Glutamatergic neuron (in vitro differentiated cells): ENCODE measurements around the gene SULT1C4. TPM values are rescaled to one million over a fixed set of nuclear protein-coding genes. Genes with fewer than 3 reads are reported as not detected.

ENCODE experiments used
- DNase-seq: peaks from one replicate; pipeline ENCODE4 v3.0.0; 2022
- H3K27ac Mint-ChIP-seq: one replicate; pipeline ENCODE4 v1.8.0; 2020; ENCODE audit warnings: mild to moderate bottlenecking, mixed read lengths, inconsistent platforms; ENCODE audit not compliant: unreplicated experiment
- H3K27me3 Mint-ChIP-seq: one replicate; pipeline ENCODE4 v1.8.0; 2020; ENCODE audit warnings: mild to moderate bottlenecking, moderate library complexity, mixed read lengths, inconsistent platforms; ENCODE audit not compliant: unreplicated experiment
- H3K36me3 Mint-ChIP-seq: one replicate; pipeline ENCODE4 v1.8.0; 2020; ENCODE audit warnings: mild to moderate bottlenecking, mixed read lengths, inconsistent platforms; ENCODE audit not compliant: unreplicated experiment
- H3K4me1 Mint-ChIP-seq: one replicate; pipeline ENCODE4 v1.8.0; 2020; ENCODE audit warnings: mild to moderate bottlenecking, low read depth, mixed read lengths, inconsistent platforms; ENCODE audit not compliant: unreplicated experiment
- H3K4me3 Mint-ChIP-seq: one replicate; pipeline ENCODE4 v1.8.0; 2020; ENCODE audit warnings: mild to moderate bottlenecking, mixed read lengths, inconsistent platforms; ENCODE audit not compliant: unreplicated experiment
- H3K9me3 Mint-ChIP-seq: one replicate; pipeline ENCODE4 v1.8.0; 2020; ENCODE audit warnings: mild to moderate bottlenecking, moderate library complexity, mixed read lengths, inconsistent platforms; ENCODE audit not compliant: unreplicated experiment
- CTCF ChIP-seq: fragments of 200-600 bp; sonication (generic); IDR thresholded peaks from one replicate; pipeline ENCODE4 v1.5.0; 2021; ENCODE audit not compliant: partially characterized antibody, unreplicated experiment
- total RNA-seq: library from RNA; stranded (reverse); fragmentation: NEBNext Ultra II Directional; extraction: Animal tissue kit (Norgen Biotek cat#: 25700); gene quantifications from one replicate; pipeline ENCODE4 v1.2.1, GENCODE V29; 2021; ENCODE audit not compliant: unreplicated experiment

SULT1C4 gene
- total RNA-seq, 1 donor from 2014 or later: 1.6 TPM

GRCh38 chr2:108412995-108413710 is 35.4 kb downstream of the SULT1C4 start:
- Mint-ChIP-seq H3K27ac (no peak overlapping the region), H3K27me3 (no peaks in the 10 kb centered on the region), H3K9me3 (no peaks in the 10 kb centered on the region), H3K36me3 (no peaks in the 10 kb centered on the region), H3K4me3 (no peak overlapping the region), H3K4me1 (no peaks in the 10 kb centered on the region)
- TF ChIP-seq CTCF: no peak
- no peak for DNase-seq

- no peak overlapping the region for H3K27ac Mint-ChIP-seq
- H3K36me3 Mint-ChIP-seq: no peaks in the 10 kb centered on the region
Measured at GRCh38 chr2:108413711-108414095, 35.9 kb downstream of the SULT1C4 start.

GRCh38 chr2:108414256-108414876 is 36.6 kb downstream of the SULT1C4 start:
- no peaks in the 10 kb centered on the region for H3K9me3 Mint-ChIP-seq
- no peaks in the 10 kb centered on the region for H3K36me3 Mint-ChIP-seq
- no peak overlapping the region for H3K27ac Mint-ChIP-seq
- no peaks in the 10 kb centered on the region for H3K27me3 Mint-ChIP-seq
- no peak for DNase-seq
- H3K4me3 Mint-ChIP-seq: no peak overlapping the region
- no peaks in the 10 kb centered on the region for H3K4me1 Mint-ChIP-seq
- TF ChIP-seq CTCF: no peak

More at GRCh38 chr2:108413711-108414095, 35.9 kb downstream of the SULT1C4 start:
- no peaks in the 10 kb centered on the region for H3K9me3 Mint-ChIP-seq
- no peaks in the 10 kb centered on the region for H3K4me1 Mint-ChIP-seq
- no peak overlapping the region for H3K4me3 Mint-ChIP-seq
- no peak for TF ChIP-seq CTCF
- no peaks in the 10 kb centered on the region for H3K27me3 Mint-ChIP-seq
- DNase-seq: no peak

GRCh38 chr2:108414945-108415344 is 37.2 kb downstream of the SULT1C4 start:
- Mint-ChIP-seq H3K9me3 (no peaks in the 10 kb centered on the region), H3K36me3 (no peaks in the 10 kb centered on the region), H3K27ac (no peak overlapping the region), H3K4me3 (no peak overlapping the region), H3K4me1 (no peaks in the 10 kb centered on the region), H3K27me3 (no peaks in the 10 kb centered on the region)
- TF ChIP-seq CTCF: no peak
- DNase-seq: no peak

GRCh38 chr2:108417254-108417653 is 39.5 kb downstream of the SULT1C4 start:
- TF ChIP-seq CTCF: no peak
- H3K4me3 Mint-ChIP-seq: no peak overlapping the region
- no peaks in the 10 kb centered on the region for H3K27me3 Mint-ChIP-seq
- no peaks in the 10 kb centered on the region for H3K4me1 Mint-ChIP-seq
- H3K9me3 Mint-ChIP-seq: no peaks in the 10 kb centered on the region
- no peaks in the 10 kb centered on the region for H3K36me3 Mint-ChIP-seq
- H3K27ac Mint-ChIP-seq: no peak overlapping the region
- DNase-seq: no peak
